HG03196 (cell line): ENCODE results near the gene GPX4.
"Not testable (repeated sequence)": the region's sequence is repeated elsewhere in the genome, so short reads cannot be mapped to it uniquely, and the experiment has no call there.

ENCODE experiments used
- ATAC-seq: cut with Tn5 transposase; IDR thresholded peaks from one replicate; pipeline ENCODE4 v1.9.1; 2021; ENCODE audit not compliant: unreplicated experiment

Gene GPX4

DNA sequence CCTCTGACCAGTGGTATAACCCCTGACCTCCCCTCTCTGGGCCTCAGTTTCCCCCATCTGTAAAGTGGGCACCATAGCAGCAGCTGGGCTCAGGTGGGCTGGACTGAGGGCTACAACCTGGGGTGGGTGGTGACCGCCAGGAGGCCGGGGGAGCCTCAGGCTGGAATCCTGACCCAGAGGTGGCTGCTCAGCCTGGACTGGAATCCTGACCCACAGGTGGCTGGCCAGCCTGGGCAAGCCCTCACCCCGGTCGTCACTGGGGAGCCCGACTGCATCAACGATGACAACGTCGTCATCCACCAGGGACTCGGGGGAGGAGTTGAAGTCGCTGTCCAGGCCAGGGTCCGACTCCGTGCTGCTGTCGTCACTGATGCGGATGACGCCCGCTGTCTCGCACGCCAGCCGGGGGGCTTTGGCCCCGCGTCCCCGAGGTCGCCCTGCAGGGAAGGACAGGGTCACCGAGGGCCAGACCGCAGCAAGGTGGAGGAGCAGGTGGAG lies 10.2 kb downstream of the GPX4 start:
- ATAC-seq, result no peak

DNA sequence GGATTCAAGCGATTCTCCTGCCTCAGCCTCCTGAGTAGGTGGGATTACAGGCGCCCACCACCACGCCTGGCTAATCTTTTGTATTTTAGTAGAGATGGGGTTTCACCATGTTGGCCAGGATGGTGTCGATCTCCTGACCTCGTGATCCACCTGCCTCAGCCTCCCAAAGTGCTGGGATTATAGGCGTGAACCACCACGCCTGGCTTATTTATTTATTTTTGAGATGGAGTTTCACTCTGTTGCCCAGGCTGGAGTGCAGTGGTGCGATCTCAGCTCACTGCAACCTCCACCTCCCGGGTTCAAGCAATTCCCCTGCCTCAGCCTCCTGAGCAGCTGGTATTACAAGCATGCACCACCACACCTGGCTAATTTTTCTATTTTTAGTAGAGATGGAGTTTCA lies 10.9 kb downstream of the GPX4 start:
- ATAC-seq, result not testable (repeated sequence)

DNA sequence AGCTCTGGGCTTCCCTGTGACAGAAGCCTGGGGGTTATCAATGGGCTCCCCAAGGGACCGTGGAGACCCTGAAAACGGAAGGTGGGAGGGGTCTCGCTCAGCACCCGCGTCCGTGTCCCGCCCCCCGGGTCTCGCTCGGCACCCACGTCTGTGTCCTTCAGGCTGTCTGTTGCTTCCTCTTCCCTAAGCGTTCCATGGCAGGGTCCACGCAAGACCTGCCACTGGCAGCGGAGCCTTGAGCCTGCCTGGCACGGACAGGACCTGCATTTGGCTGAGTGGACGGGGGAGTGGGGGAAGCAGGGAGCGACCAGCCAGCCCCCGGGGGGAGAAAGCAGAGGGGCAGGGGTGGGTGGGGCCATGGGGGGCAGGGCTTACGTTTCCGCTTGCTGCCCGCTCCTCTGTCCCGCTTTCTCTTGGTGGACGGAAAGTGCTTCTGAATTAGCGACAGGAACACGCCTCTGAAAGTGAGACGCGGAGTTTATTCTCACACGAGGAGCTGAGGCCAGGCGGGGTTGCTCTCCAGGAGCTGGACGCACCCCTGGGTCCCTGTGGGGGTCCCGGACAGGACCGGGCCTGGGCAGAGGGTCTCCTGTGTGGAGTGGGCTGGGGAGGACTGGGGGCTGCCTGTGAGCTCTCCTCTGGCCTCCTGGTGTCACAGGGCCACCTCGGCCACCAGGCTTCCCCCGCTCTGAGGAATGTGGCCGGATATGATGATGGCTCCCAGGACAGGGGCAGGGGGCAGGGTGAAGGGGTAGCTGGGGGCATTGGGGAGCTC lies 12.0 kb downstream of the GPX4 start:
- no peak for ATAC-seq

GRCh38 chr19:1116726-1117581 lies 13.2 kb downstream of the GPX4 start:
- no peak for ATAC-seq

DNA sequence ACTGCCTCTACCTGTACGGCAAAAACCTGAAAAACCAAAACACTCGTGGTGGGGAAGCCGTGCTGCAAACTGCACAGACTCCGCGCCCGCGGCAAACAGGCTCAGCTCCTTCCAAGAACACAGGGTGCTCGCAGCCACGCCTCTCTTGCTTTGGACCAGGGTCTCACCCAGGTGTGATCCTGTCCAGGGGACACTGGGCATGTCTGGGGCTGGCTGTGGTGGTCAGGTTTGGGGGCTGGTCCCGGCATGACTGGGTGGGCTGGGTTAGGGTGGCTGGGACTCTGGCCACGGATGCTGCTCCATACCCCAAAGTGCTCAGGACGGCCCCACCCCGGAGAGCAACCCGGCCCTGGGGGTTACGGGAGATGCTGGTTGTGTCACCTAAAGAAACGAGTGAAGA lies 13.9 kb downstream of the GPX4 start:
- no peak for ATAC-seq

GRCh38 chr19:1118999-1119398 lies 15.2 kb downstream of the GPX4 start:
- no peak for ATAC-seq

DNA sequence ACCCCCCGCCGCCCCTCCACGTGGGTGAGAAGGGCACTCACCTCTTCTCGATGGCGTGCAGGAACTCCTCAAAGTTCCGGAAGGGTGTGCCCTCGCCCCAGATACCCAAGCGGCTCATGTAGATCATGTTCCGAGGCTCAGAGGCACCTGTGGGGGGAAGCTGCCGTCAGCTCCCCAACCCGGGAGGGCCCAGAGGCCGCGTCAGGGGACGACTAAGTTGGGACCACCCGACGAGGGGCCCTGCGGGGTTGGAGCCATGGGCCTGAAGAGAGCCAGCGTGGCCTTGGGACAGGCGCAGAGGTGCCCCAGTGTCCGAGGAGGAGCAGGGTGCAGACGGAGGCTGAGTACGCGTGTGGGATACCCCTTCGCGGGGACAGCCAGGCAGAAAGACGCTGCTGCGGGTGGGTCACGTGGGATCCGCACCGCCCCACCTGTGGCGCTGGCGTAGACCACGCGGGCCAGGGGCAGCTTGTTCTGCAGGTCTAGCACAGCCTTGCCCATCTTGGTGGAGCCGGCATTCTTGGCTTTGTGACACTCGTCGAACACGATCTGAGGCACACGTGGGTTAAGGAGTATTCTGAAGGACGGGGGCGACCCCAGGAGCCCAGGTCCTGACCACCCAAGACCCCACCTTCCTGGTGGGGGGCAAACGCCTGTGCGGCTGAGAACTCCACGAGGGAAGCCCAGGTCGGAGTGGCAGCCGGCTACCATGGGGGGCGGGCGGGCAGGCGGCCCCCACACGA lies 15.9 kb downstream of the GPX4 start:
- ATAC-seq, result no peak

DNA sequence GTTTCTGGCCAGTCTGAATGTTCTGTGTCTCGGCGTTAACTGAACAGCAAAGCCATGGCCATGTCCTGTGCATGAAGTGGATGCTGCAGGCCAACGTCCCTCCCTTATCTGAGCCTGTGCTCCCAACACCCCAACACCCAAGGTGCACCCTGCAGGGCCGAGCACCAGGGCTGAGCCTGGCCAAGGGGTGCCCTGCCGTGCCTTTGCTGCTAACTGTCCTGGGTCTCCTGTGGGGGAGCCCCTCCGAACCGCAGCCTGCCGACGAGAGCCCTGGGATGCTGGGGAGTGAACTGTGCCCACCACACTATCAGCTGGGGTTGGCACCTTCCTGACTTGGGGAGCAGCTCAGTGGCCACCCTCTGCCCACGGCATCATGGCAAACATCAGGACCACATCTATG lies 17.6 kb downstream of the GPX4 start:
- ATAC-seq, result no peak

DNA sequence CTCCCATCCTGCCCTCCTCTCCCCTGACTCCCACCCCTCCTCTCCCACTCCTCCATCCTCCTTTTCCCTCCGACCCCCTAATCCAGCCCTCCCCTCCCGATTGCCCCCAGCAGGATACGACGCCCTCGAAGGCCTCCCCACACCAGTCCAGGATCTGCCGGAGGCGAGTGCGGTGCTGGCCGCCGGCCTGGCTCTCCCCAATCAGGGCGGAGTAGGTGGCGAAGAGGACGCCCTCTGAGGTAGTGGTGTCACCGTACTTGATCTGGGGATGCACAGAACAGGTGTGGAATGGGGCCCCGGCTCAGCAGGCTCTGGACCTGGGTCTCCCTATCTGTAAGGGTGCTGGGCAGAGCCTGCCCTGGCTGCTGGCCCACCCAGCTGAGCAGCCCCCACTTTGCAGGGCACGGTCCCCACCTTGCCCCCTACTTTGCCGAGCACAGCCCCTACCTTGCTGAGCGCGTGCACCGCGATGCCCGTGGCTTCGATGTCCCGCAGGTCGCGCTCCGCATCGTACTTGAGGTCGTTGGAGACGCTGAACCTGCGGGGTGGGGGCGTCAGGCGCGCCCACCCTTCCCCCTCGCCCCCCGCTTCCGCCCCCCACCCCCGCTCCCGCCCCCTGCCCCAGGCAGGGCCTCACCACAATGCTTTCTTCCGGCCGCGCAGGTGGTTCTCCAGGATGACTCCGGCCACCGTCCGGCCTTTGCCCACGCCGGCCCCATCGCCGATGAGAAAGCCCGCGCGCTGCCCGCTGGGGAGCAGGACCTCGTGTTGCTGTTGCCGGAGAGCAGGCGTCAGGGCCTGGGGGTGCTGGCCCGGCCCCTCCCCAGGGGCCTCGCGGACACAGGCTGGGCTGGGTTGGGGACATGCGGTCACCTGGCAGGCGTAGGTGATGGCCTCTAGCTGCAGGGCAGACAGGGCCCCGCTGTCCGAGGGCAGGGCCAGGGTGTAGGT lies 18.5 kb downstream of the GPX4 start:
- no peak for ATAC-seq

DNA sequence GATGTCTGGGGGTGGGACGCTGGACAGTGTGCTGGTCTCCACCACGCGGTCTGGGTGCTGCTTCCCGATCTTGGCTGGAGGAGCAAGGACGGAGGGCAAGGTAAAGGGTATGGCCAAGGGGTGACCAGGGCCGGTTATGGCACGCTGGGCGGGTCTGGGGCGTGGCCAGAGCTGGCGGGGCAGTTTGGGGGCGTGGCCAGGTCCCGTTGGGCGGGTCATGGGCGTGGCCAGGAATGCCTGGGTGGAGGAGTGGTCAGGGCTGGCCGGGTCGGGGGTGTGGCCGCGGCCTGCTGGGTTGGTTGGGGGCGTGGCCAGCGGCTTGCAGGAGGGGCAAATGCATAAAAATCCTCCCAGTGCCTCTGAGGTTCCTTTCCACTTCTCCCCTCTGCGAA lies 19.2 kb downstream of the GPX4 start:
- no peak for ATAC-seq

- ATAC-seq, result no peak
These were observed 19.6 kb downstream of the GPX4 start for GRCh38 chr19:1123381-1123780.

- ATAC-seq, result no peak
These were observed 20.3 kb downstream of the GPX4 start for GRCh38 chr19:1123885-1124677.

DNA sequence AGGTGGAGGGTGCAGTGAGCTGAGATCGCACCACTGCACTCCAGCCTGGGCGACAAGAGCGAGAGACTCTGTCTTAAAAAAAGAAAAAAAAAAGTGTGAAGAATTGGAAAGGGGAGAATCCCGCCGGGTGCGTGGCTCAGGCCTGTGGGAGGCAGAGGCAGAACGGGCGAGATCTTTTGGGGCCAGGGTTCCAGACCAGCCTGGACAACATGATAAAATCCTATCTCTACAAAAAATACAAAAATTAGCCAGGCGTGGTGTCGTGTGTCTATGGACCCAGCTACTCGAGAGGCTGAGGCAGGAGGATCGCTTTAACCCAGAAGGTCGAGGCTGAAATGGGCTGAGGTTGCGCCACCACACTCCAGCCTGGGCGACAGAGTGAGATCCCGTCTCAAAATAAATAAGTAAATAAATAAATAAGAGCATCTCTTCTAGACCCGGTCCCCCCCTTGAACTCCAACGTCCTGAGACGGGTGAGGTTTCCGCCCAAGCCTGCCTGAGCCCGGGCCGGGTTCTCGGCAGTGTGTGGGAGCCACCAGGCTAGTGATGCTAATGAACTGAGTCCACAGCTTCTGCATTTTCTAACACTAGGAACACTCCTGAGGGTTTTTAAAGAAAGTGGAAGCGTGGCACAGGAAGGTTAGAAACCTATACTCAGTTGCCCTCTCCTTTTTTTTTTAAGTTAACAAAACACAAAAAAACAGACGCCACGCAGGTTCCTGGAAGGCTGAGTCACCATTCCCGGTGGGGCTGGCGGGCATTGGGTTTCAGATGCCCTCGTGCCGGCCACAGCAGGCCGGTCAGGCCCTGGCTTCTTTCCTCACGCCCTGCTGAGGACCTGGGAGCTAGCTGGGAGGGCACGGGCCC lies 22.0 kb downstream of the GPX4 start:
- no peak for ATAC-seq

DNA sequence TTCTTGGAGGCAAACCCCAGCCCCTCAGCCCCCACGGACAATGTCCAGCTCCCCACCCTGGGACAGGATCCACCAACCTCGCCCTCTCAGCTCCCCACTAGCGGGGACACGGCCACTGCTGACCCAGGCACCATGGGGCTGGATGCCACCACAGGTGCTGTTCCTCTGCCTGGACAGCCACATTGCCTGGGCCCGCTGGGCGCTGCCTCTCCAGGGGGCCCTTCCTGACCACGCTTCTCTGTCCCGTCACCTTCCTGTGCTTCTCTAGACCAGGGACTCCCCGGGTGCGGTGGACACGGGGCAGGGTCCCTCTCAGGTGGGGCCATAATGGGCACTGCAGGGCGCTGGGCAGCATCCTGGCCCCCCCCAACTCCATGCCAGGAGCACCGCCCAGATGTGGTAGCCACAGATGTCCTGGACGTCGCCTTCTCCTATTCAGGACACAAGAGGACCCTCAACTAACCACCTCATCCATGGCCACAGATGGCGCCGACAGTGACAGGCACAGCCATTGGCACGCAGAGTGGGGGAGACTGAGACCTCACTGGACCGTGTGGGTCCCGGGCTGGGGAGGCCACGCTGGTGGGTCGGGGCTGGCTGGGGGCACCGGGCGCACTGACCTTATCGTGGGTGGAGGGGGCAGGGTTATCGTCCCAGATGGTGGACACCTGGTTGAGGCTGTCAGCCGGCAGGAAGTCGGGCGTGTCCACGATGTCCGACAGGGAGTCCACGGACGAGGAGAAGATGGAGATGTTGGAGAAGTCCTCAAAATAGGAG lies 23.4 kb downstream of the GPX4 start:
- no peak for ATAC-seq

DNA sequence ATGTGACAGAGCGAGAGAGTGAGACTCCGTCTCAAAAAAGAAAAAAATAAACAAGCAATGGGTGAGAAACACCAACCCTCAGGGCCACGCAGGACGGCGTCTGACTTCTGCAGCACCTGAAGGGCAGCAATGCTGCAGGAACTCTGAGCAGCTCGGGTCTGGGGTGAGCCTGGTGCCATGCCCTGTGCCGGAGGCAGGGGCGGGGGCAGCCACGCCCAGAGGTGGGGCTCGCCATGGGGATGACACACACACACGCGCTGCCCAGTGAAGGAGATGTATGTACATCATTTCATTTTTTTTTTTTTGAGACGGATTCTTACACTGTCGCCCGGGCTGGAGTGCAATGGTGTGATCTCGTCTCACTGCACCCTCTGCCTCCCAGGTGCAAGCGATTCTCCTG lies 24.3 kb downstream of the GPX4 start:
- ATAC-seq, result no peak

- not testable (repeated sequence) for ATAC-seq
These were observed 25.3 kb downstream of the GPX4 start for GRCh38 chr19:1129084-1129483.

DNA sequence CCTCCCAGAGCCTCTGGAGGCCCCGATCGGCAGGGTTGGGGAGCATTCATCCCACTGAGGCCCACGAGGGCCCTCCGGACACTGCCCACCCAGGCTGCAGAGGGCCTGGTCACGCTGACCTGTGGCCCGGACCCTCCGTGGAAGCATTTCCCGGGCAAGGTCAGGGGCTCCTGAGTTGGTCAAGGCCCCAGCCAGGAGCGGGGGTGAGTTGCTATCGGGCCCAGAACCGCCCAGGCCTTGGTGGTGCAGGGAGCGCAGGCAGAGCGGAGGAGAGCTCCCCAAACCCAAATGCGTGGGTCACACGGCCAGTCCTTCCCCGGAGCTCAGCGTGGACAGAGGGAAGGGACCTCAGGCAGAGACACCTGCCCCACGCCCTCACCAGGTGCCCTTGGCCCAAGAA lies 25.7 kb downstream of the GPX4 start:
- ATAC-seq, result no peak
